ENCODE data around the gene SPTBN4.

GRCh38 chr19:40497214-40497613 lies 30.4 kb downstream of the SPTBN4 start:
- TF ChIP-seq POLR2A (IDR thresholded peaks at IDR 0.05) (no peak), CTCF (IDR thresholded peaks at IDR 0.05) (no peak), POLR2AphosphoS5 (IDR thresholded peaks at IDR 0.05) (no peak)

Data from gastroesophageal sphincter (tissue), 3 donors.